GM18517 (cell line): ENCODE results near the gene SCUBE1.

Experiments used
- ATAC-seq: cut with Tn5 transposase; IDR thresholded peaks from one replicate; pipeline ENCODE4 v1.9.1; 2021; ENCODE audit warnings: mild to moderate bottlenecking, moderate library complexity; ENCODE audit not compliant: unreplicated experiment

SCUBE1 gene

GRCh38 chr22:43240614-43241013, 102.6 kb downstream of the SCUBE1 start:
- no peak for ATAC-seq

DNA sequence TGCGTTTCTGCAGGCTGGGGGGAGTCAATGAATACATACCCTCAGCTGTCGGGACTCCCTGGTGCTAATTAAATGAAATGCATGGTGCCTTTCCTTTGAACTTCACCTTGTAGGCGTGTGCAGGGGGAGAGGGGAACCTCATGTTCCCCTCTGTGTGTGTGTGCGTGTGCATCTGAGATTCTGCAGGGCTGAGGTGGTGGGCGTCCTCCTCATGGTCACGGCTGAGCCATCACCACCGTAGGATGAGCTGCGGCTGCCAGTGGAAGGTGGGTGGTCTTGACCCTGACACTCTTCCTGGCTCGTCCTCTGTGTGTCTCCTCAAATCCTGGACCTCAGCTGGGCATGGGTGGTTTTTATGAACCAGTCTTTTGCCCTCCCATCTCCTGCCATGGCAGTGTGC, 103.2 kb downstream of the SCUBE1 start:
- ATAC-seq = no peak

GRCh38 chr22:43239193-43239780, 103.9 kb downstream of the SCUBE1 start:
- no peak for ATAC-seq

- no peak for ATAC-seq
Measured at GRCh38 chr22:43238526-43239006, 104.6 kb downstream of the SCUBE1 start.

DNA sequence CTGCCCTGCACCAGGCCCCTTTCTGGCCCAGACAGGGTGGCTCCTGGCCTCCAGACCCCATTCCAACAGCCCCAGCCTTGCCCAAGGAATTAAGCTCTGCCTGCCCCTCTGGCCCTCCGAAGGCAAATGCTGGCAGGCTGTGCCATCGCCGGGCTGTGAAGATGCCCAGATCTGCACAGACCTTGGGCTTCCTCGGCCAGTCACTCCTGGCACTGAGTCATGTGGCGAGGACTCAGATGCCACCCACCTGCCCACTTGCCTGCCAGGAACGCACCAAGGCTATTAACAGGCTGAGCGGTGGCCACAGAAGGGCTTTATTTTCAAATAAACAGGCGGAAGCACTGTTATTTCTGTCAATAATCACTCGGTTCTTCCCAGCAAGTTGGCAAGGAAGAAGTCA, 105.9 kb downstream of the SCUBE1 start:
- no peak for ATAC-seq

DNA sequence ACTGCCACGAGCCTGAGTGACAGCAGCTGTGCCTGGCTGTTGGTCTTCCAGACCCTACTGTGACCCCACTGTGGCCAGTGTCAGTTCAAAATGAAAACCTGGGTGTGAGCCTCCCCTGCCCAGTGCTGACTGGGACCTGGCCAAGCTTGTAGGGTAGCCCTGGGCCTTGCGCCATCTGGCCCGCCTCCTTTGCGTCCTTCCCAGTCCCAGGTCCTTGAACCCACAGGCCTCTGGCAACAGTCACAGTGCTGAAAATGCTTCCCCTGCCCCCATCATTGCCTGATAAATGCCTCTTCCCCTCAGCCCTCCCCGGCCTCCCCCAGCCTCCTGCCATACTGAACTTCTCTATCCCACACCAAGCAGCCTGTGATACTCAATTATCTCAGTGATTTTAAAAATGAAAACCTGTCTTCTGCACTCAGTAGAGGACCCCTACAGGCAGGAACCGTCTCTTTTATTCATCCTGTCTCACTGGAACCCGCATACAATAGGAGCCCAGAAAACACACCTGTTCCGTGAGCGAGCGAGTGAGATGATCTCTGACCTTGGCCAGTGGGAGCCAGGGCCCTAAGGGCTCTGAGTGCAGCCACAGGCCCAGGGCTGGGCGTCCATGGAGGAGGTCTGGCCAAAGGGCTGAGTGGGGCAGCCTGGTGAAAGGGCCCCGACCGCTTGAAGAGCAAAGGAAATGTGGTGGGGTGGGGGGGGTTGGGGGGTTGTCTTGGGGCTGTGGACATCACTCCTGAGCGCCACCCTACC, 106.6 kb downstream of the SCUBE1 start:
- ATAC-seq = no peak

GRCh38 chr22:43235445-43236409, 107.4 kb downstream of the SCUBE1 start:
- ATAC-seq = no peak

DNA sequence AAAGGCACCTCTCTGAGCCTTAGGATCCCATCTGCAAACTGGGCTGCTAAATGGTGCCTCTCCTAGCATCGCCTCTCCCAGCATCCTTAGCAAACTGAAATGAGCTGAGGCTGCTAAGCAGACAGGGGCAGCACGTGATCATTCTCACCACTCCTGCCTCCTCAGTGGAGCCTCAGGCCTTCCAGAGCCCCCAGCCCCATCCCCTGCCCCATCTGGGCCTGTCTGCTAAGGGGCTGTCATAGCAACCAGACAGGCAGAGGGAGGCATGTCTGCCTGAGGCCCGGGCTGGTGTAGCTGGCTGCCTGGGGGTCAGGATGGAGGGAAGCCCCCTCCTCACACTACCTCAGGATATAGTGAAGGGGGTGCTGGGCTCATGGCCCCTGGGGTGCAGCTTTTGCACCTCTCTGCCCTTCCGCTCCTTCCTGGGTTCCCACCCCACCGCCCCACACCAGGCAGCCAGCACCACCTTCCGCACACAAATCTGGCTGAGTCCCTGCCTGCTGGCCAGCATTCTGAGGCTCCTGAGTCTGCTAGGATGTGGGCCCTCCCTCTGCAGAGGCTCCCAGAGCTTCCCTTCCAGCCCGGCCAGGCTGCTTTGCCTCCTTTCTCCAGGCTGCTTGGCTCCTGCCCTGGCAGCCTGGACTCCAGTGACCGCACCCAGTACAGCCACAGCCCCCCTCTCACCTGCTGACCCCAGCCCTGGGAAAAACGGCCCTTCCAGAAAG, 108.7 kb downstream of the SCUBE1 start:
- ATAC-seq = no peak

DNA sequence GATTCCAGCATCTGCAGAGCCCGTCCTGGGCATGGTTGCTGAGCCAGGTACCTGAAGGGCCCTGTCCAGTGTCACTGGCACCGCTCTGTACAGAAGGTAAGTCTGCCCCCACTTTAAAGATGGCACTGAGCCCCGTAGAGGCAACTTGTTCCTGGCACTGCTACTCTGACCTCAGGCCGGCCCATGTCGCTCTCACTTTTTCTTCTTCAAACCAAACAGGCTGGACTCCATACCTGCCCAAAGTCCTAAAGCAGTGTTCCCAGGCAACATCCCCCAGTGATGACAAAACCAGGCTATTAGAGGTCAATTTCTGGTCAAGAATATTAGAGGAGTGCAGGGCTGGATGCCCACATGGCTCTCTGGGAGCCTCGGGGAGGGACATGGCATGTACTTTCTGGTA, 109.6 kb downstream of the SCUBE1 start:
- ATAC-seq = no peak

DNA sequence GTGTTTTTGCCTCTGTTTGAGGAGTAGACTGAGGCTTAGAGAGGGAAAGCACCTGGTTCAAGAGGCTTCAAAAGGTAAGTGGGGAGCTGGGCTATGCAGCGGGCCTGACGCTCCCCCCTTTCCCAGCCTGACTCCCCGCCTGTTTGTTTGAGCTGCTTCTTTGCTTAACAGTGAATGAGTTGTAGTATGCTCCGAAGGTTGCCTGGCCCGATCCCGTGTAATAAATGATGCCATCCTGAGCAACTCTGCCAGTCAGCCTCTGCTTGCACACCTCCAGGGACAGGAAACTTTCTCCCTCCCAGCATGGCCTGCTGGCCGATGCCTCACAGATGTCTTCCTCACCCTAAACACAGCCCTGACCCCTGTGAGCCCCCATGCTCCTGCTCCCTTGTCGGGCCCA, 110.7 kb downstream of the SCUBE1 start:
- ATAC-seq = no peak

GRCh38 chr22:43231724-43232034, 111.5 kb downstream of the SCUBE1 start:
- no peak for ATAC-seq

DNA sequence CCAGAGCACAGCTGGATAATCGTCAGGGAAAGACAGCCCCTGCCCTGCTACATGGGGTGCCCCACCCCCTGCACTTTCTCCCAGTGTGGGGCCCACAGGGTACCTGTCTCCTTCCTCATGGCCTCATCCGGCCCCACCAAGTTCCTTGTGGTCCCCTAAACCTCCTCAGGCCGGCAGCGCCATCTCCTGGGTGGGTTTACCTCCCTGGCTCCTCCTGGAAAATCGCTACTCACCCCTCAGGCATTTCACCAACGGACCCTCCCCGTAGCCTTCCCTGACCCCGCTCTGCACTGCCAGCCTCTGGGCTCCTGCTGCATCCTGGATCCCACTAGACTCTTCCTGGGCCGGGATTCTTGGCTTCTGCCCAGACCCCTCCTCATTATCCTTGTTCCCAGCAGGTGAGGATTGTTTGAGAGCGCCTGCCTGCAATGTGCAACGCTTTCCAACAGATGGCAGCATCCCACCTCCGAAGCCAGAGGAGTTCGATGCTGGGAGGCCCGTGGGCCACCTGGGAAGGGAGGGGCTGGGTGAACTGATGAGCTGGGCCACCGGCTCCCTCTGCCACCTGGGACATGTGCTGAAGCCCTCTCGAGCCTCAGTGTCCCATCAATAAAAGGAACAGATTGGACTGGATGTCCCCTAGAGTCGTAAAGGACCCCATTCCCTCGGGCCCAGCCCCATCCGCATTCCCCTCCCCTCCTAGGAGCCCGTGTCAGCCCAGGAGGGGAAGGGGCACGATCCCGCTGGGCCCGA, 112.0 kb downstream of the SCUBE1 start:
- no peak for ATAC-seq

DNA sequence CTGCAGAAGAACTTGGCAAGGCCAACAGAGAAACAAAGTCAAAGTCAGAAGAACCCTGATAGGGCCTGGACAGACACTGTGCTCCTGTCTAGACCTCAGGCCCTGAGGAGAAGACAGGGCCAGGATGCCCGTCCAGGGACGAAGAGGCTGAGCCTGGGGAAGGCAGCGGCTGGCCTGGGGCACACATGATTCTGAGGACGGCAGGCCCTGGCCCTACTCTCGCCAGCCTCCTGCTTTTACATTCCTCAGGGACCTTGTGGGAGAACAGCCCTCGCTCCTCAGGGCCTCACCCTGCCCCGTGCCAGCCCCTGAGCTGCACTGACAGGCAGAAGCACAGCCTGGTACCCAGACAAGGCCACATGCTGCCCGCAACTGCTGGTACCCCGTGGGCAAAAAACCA, 112.6 kb downstream of the SCUBE1 start:
- ATAC-seq = no peak

DNA sequence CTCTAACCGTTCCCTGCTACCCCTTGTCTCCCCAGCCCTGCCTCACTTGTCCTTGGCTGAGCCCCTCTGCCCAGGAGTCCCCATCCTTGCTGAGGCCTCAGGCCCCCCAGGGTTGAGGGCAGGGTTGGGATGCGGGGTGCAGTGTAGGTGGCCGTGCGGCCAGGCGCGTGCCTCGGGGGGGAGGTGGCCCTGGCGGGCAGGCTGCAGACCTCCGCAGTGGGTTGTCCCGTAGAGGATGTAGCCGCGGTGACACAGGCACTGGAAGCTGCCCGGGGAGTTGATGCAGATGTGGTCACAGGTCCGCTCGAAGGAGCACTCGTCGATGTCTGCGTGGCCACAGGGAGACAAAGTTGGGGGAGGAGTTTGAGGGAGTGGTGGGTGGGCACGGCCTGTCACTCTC, 114.3 kb downstream of the SCUBE1 start:
- no peak for ATAC-seq

- no peak for ATAC-seq
Measured at GRCh38 chr22:43228330-43228729, 114.8 kb downstream of the SCUBE1 start.

GRCh38 chr22:43227239-43227630, 115.9 kb downstream of the SCUBE1 start:
- ATAC-seq = no peak

DNA sequence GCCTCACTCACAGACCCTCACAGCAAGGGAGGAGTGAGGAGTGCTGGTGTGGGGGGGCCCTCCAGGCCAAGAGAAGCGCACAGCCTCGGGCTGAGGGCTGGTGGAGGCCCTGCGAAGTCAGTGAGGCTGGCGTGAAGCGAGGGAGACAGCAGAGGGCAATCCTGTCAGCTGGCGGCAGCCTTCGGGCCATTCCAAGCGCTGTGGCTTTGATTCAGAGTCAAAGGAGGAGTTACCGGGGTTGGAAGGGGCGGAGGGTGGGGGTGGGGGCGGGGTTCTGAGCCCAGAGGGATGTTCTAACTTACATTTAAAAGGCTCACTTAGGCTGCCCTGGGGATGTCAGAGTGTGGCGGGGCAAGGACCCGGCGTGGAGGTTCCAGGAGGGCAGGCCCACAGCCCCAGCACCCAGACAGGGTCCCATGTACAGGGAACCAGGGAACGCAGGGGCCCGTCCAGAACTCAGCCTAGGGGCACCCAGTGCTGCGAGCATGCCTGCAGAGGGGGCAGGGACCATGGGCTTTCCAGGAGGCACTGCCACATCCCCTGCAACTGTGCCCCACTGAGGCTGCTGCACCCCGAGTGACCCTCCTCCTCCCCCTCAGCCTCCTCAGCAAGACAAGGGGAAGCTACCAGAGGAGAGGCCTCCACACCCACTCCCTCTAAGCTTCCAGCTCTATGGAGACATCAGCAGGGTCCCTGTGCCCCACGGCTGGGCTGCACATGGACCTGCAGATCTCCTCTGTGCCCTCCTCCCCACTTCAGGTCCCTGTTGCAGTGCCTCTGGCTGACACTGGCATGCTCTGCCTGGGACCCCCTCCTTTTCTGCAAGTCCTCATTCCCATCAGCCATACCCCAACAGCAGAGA, 116.6 kb downstream of the SCUBE1 start:
- ATAC-seq = no peak

GRCh38 chr22:43225609-43226008, 117.6 kb downstream of the SCUBE1 start:
- ATAC-seq = no peak

DNA sequence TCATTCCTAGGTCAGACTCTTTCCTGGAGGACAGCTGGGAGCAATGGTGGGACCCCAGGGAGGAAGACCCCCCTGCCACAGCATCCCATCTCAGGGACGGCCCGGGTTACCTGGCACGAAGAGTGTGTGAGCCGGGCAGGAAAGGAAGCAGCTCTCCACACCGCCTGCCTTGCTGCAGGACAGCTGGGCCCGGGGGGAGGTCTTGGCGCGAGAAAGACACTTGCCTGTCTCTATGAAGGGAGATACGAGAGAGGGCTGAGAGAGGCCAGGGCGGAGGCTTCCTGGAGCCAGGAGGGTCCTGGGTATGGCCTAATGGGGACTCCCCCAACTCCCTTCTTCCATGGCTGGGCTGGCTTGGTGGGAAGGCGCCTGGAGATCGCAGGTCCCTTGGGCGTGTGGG, 120.2 kb downstream of the SCUBE1 start:
- ATAC-seq = no peak
